LoVo (cell line): Measurements from ENCODE around the gene RPS6KA1.

ENCODE experiments used
- DNase-seq: peaks from one replicate; pipeline ENCODE4 v3.0.0-alpha.2; 2016; ENCODE audit warnings: low spot score

RPS6KA1 gene

GRCh38 chr1:26531651-26532131 is 2.1 kb downstream of the RPS6KA1 start:
- DNase-seq: no peak

GRCh38 chr1:26533951-26534509 is 4.5 kb downstream of the RPS6KA1 start:
- DNase-seq: no peak

- no peak for DNase-seq
These were observed 5.6 kb downstream of the RPS6KA1 start for GRCh38 chr1:26535201-26535600.

GRCh38 chr1:26536081-26536480 is 6.5 kb downstream of the RPS6KA1 start:
- DNase-seq: no peak

- DNase-seq: no peak
These were observed 7.0 kb downstream of the RPS6KA1 start for GRCh38 chr1:26536521-26536920.

- peak; percentile 10 for DNase-seq
These were observed 8.4 kb downstream of the RPS6KA1 start for GRCh38 chr1:26537951-26538352.

GRCh38 chr1:26538480-26539412 is 9.2 kb downstream of the RPS6KA1 start:
- no peak for DNase-seq

- DNase-seq: no peak
These were observed 10.2 kb downstream of the RPS6KA1 start for GRCh38 chr1:26539722-26540121.

- DNase-seq: no peak
These were observed 10.8 kb downstream of the RPS6KA1 start for GRCh38 chr1:26540351-26540750.

- no peak for DNase-seq
These were observed 11.9 kb downstream of the RPS6KA1 start for GRCh38 chr1:26541431-26541815.

- no peak for DNase-seq
These were observed 12.5 kb downstream of the RPS6KA1 start for GRCh38 chr1:26541816-26542711.

GRCh38 chr1:26542771-26543451 is 13.3 kb downstream of the RPS6KA1 start:
- DNase-seq: no peak

- no peak for DNase-seq
These were observed 13.9 kb downstream of the RPS6KA1 start for GRCh38 chr1:26543462-26543861.

- DNase-seq: no peak
These were observed 14.6 kb downstream of the RPS6KA1 start for GRCh38 chr1:26544126-26544525.

GRCh38 chr1:26545969-26546323 is 16.4 kb downstream of the RPS6KA1 start:
- DNase-seq: no peak

- DNase-seq: no peak
These were observed 16.8 kb downstream of the RPS6KA1 start for GRCh38 chr1:26546375-26546774.

- no peak for DNase-seq
These were observed 17.3 kb downstream of the RPS6KA1 start for GRCh38 chr1:26546819-26547218.

- DNase-seq: no peak
These were observed 19.3 kb downstream of the RPS6KA1 start for GRCh38 chr1:26548841-26549240.

- DNase-seq: no peak
These were observed 21.4 kb downstream of the RPS6KA1 start for GRCh38 chr1:26550946-26551345.

- DNase-seq: no peak
These were observed 23.2 kb downstream of the RPS6KA1 start for GRCh38 chr1:26552720-26553119.

GRCh38 chr1:26553942-26554682 is 24.6 kb downstream of the RPS6KA1 start:
- DNase-seq: no peak
